Neural cell (in vitro differentiated cells): ENCODE data around the gene KCNK10.

Source experiments
- EP300 ChIP-seq: fragments of 450-650 bp; conservative IDR thresholded peaks from 2 replicates; pipeline ENCODE4 v1.6.1; 2014; ENCODE audit warnings: antibody characterized with exemption, mild to moderate bottlenecking, moderate library complexity; ENCODE audit not compliant: poor library complexity, severe bottlenecking
- TF ChIP-seq, protein P1 (sequence below): fragments of 450-650 bp; IDR thresholded peaks from 2 replicates; pipeline ENCODE4 v1.5.1; 2014; ENCODE audit warnings: antibody characterized with exemption, mild to moderate bottlenecking, moderate library complexity; ENCODE audit not compliant: poor library complexity, severe bottlenecking

DNA sequence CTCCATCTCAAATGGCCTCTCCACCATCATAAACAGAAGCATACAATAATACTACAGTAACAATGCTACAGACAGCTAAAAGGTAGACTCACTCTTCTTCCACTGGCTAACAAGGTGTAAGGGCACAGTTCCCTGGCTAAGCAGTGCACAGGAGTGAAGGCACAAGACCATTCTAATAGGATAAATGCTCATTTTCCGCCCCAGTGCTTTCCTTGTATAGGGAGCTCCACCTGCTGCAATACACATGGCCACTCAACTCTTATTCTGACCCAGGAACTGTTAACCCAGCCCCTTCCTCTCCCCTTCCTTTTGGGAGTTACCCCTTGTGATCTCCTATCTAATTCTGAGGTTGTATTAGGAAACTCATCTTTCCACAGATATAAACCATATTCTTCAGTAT, 124.6 kb downstream of the KCNK10 start:
- TF ChIP-seq, protein P1, sequence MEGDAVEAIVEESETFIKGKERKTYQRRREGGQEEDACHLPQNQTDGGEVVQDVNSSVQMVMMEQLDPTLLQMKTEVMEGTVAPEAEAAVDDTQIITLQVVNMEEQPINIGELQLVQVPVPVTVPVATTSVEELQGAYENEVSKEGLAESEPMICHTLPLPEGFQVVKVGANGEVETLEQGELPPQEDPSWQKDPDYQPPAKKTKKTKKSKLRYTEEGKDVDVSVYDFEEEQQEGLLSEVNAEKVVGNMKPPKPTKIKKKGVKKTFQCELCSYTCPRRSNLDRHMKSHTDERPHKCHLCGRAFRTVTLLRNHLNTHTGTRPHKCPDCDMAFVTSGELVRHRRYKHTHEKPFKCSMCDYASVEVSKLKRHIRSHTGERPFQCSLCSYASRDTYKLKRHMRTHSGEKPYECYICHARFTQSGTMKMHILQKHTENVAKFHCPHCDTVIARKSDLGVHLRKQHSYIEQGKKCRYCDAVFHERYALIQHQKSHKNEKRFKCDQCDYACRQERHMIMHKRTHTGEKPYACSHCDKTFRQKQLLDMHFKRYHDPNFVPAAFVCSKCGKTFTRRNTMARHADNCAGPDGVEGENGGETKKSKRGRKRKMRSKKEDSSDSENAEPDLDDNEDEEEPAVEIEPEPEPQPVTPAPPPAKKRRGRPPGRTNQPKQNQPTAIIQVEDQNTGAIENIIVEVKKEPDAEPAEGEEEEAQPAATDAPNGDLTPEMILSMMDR, result no peak
- TF ChIP-seq EP300, result no peak
